ENCODE data around the gene KHSRP. TPM values are rescaled to one million over a fixed set of nuclear protein-coding genes. Genes with fewer than 3 reads are reported as not detected.

KHSRP gene
- total RNA-seq, 1 experiment from 2014 or later: 373 TPM

- H3F3A ChIP-seq (ENCODE audit: low read length, unreplicated experiment): no peaks in the 10 kb centered on the region
- DNase-seq: peak; percentile 29
- POLR2A ChIA-PET (ENCODE audit: unreplicated experiment): no interaction called here
Observed at GRCh38 chr19:6417713-6418561, 6.7 kb downstream of the KHSRP start.

DNA sequence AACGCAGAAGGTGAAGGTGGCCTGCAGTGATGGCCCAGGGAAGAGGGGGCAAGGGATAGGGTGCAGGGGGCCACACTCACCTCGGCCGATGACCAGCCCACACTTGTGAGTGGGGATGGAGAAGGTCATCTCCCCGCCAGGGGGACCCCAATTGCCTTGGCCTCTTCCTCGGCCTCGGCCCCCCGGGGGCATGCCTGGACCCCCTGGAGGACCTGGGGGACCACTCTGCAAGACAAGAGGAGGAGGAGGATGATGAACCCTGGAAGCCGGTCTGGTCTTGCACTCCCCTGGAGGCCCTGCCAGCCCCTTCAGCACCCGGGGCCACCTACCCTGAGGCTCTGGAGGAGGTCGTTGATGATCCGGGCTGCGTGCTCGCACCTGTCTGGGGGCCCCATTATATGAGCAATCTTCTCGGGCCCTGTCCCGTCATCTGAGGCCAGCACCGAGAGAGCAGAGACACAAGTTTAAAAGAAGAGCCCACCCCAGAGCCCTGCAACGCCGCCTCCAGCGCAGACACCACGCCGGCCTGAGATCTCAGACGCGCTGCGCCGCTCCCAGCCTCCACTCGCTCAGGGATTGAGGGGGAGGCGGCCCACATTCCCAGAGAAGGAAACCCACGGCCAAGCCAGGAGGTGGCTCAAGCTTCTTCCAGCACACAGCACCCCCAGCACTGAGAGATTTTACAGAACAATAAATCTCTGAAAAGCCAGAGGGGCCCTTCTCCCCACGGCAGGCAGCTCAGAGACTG is 7.8 kb downstream of the KHSRP start:
- Histone ChIP-seq H3K9me3 (ENCODE audit: low read length) (no peaks in the 10 kb centered on the region), H3K27me3 (ENCODE audit: low read length) (no peaks in the 10 kb centered on the region), H3K36me3 (ENCODE audit: low read depth, low read length) (peaks cover 81% of the 10 kb centered on the region), H3K27ac (ENCODE audit: low read length) (no peak overlapping the region), H3K79me2 (ENCODE audit: low read length) (peaks cover 30% of the 10 kb centered on the region), H3K9me2 (replicated peaks; ENCODE audit: low read length) (no peaks in the 10 kb centered on the region), H3F3A (ENCODE audit: low read length, unreplicated experiment) (no peaks in the 10 kb centered on the region), H4K20me1 (ENCODE audit: low read length) (peaks cover 43% of the 10 kb centered on the region), H3K4me1 (ENCODE audit: insufficient read depth, low read length) (no peaks in the 10 kb centered on the region), H3K4me3 (ENCODE audit: low read length) (no peak overlapping the region), H3K9ac (ENCODE audit: low read length) (no peak overlapping the region), H3K4me2 (ENCODE audit: low read length) (no peak overlapping the region), H2AFZ (ENCODE audit: low read length) (no peak overlapping the region)
- ATAC-seq: no peak
- CTCF ChIA-PET: no interaction called here
- no peak for DNase-seq
- intact Hi-C loops (cut with micrococcal nuclease): no loop called here
- POLR2A ChIA-PET (ENCODE audit: unreplicated experiment): no interaction called here
- BruUV-seq (replicated peaks): no TSS peak
- TF ChIP-seq EZH2phosphoT487 (IDR thresholded peaks at IDR 0.05; ENCODE audit: borderline replicate concordance, low read length) (no peak), EZH2 (IDR thresholded peaks at IDR 0.05; ENCODE audit: low read length, unreplicated experiment) (no peak)
- TF ChIP-seq, protein P1, sequence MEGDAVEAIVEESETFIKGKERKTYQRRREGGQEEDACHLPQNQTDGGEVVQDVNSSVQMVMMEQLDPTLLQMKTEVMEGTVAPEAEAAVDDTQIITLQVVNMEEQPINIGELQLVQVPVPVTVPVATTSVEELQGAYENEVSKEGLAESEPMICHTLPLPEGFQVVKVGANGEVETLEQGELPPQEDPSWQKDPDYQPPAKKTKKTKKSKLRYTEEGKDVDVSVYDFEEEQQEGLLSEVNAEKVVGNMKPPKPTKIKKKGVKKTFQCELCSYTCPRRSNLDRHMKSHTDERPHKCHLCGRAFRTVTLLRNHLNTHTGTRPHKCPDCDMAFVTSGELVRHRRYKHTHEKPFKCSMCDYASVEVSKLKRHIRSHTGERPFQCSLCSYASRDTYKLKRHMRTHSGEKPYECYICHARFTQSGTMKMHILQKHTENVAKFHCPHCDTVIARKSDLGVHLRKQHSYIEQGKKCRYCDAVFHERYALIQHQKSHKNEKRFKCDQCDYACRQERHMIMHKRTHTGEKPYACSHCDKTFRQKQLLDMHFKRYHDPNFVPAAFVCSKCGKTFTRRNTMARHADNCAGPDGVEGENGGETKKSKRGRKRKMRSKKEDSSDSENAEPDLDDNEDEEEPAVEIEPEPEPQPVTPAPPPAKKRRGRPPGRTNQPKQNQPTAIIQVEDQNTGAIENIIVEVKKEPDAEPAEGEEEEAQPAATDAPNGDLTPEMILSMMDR (conservative IDR thresholded peaks at IDR 0.05; ENCODE audit: low read depth, low read length): no peak

More at GRCh38 chr19:6417713-6418561, 6.7 kb downstream of the KHSRP start:
- no peak for TF ChIP-seq EZH2phosphoT487 (IDR thresholded peaks at IDR 0.05; ENCODE audit: borderline replicate concordance, low read length)
- TF ChIP-seq, protein P1 (conservative IDR thresholded peaks at IDR 0.05; ENCODE audit: low read depth, low read length): peak; percentile 59
- Histone ChIP-seq H4K20me1 (ENCODE audit: low read length) (peaks cover 50% of the 10 kb centered on the region), H3K36me3 (ENCODE audit: low read depth, low read length) (peaks cover 89% of the 10 kb centered on the region), H3K9me2 (replicated peaks; ENCODE audit: low read length) (no peaks in the 10 kb centered on the region), H3K4me1 (ENCODE audit: insufficient read depth, low read length) (peaks cover 7% of the 10 kb centered on the region; the same call in 1 of the 2 replicates), H3K4me2 (ENCODE audit: low read length) (no peak overlapping the region), H3K9me3 (ENCODE audit: low read length) (no peaks in the 10 kb centered on the region), H3K79me2 (ENCODE audit: low read length) (peaks cover 41% of the 10 kb centered on the region), H3K27me3 (ENCODE audit: low read length) (no peaks in the 10 kb centered on the region), H2AFZ (ENCODE audit: low read length) (no peak overlapping the region), H3K4me3 (ENCODE audit: low read length) (no peak overlapping the region), H3K9ac (ENCODE audit: low read length) (no peak overlapping the region), H3K27ac (ENCODE audit: low read length) (no peak overlapping the region)
- peak; percentile 64 for ATAC-seq
- intact Hi-C loops (cut with micrococcal nuclease): no loop called here
- no TSS peak for BruUV-seq (replicated peaks)
- CTCF ChIA-PET: no interaction called here
